ENCODE data around the gene EFNA5.

DNA sequence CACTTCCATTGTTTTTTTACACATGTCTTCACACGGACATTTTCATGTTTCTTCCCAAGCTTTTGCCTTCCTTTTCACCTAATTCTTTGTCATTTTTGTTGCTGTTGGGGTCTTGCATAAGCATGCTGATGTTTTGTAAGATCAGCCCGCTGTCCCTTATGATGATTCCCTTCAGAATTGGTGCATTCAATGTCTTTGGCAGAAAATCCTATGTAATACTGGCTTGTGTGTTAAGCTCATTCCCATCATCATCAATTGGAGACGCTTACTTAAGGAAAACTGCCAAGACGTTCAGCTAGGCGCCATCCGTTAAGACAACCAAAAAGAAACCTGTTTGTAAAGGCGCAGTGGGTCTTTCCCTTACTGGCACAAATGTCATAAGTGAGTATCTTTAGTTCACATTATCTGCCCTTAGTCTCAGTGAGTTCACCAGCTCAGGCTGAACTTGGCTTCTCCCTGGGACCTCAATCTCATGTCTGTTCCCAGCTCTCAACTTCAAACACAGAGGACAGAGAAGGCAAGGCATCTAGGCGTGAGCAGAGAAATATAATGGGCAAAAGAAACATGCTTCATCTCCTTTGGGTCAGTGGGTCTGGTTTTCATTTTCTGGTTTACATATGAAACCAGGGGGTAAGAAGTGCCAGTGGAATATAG, 97.9 kb downstream of the EFNA5 start:
- TF ChIP-seq CTCF (IDR thresholded peaks at IDR 0.05) (no peak), POLR2A (IDR thresholded peaks at IDR 0.05) (no peak)

All from esophagus squamous epithelium (tissue), 4 donors.